PC-9 (cell line): Measurements from ENCODE around the gene XPC. TPM values are rescaled to one million over a fixed set of nuclear protein-coding genes. Genes with fewer than 3 reads are reported as not detected.

Experiments
- BruUV-seq: library from RNA; stranded (reverse); fragments of 400-500 nt; replicated peaks from 2 replicates; lab custom pipeline; 2021; lab: Mats Ljungman, UMichigan
- CTCF ChIA-PET: fragments of 300-600 bp; sonication (Branson Sonifier 250); formaldehyde crosslinking; loops from one replicate; lab custom pipeline; 2022; ENCODE audit warnings: antibody characterized with exemption; lab: Charles Lee
- POLR2A ChIA-PET: fragments of 300-600 bp; sonication (Branson Sonifier 250); formaldehyde crosslinking; loops from one replicate; lab custom pipeline; 2022; ENCODE audit warnings: antibody characterized with exemption; ENCODE audit not compliant: unreplicated experiment; lab: Charles Lee
- DNase-seq, 2 experiments: peaks; one replicate each; pipeline versions ENCODE4 v3.0.0 to v3.0.0-alpha.2; 2015 to 2022; ENCODE audit warnings: mixed read lengths in 1 of 2
- H2AFZ ChIP-seq: fragments of 200-600 bp; sonication (generic); 2 replicates; pipeline ENCODE4 v1.8.1; 2017; ENCODE audit warnings: antibody characterized with exemption
- H3F3A ChIP-seq: fragments of 200-600 bp; sonication (generic); 2 replicates; pipeline ENCODE4 v1.8.1; 2017; ENCODE audit warnings: antibody characterized with exemption, mild to moderate bottlenecking, low read depth; ENCODE audit not compliant: insufficient read depth
- H3K27ac ChIP-seq: fragments of 200-600 bp; sonication (generic); 2 replicates; pipeline ENCODE4 v1.6.1; 2016; ENCODE audit warnings: mixed run types
- H3K27me3 ChIP-seq: fragments of 200-600 bp; sonication (generic); 2 replicates; pipeline ENCODE4 v1.6.1; 2016; ENCODE audit warnings: low read depth, mixed run types; ENCODE audit not compliant: insufficient read depth
- H3K36me3 ChIP-seq: fragments of 200-600 bp; sonication (generic); 2 replicates; pipeline ENCODE4 v1.6.1; 2016; ENCODE audit warnings: low read depth, mixed run types
- H3K4me1 ChIP-seq: fragments of 200-600 bp; sonication (generic); replicated peaks from 2 replicates; pipeline ENCODE4 v1.6.1; 2016; ENCODE audit warnings: mixed run types; ENCODE audit not compliant: insufficient read depth
- H3K4me2 ChIP-seq: fragments of 200-600 bp; sonication (generic); 2 replicates; pipeline ENCODE4 v1.6.1; 2017; ENCODE audit warnings: mixed run types
- H3K4me3 ChIP-seq: fragments of 200-600 bp; sonication (generic); 2 replicates; pipeline ENCODE4 v1.6.1; 2016; ENCODE audit warnings: mixed run types
- H3K79me2 ChIP-seq: fragments of 200-600 bp; sonication (generic); 2 replicates; pipeline ENCODE4 v1.6.1; 2017; ENCODE audit warnings: low read depth, mixed run types
- H3K9me2 ChIP-seq: fragments of 200-600 bp; sonication (generic); 2 replicates; pipeline ENCODE4 v1.8.1; 2017; ENCODE audit warnings: mild to moderate bottlenecking; ENCODE audit not compliant: insufficient read depth
- H3K9me3 ChIP-seq: fragments of 200-600 bp; sonication (generic); 2 replicates; pipeline ENCODE4 v1.8.1; 2016; ENCODE audit warnings: low read depth; ENCODE audit not compliant: insufficient read depth
- H4K20me1 ChIP-seq: fragments of 200-600 bp; sonication (generic); 2 replicates; pipeline ENCODE4 v1.8.1; 2017; ENCODE audit not compliant: insufficient read depth
- CTCF ChIP-seq: fragments of 200-600 bp; sonication (generic); conservative IDR thresholded peaks from 2 replicates; pipeline ENCODE4 v1.6.1; 2017; ENCODE audit warnings: mixed run types, antibody characterized with exemption, mild to moderate bottlenecking, moderate library complexity
- EZH2 ChIP-seq: fragments of 200-600 bp; sonication (generic); IDR thresholded peaks from 2 replicates; pipeline ENCODE4 v1.8.0; 2017; ENCODE audit warnings: antibody characterized with exemption, low read depth
- intact Hi-C: fragments of 100-400 bp; cut with micrococcal nuclease; formaldehyde crosslinking; loops from one replicate; pipeline ENCODE4 v1.10.0; 2022; ENCODE audit not compliant: unreplicated experiment
- total RNA-seq: library from RNA; stranded (reverse); gene quantifications from 2 replicates; pipeline ENCODE4 v1.2.3, GENCODE V29; 2021

Gene XPC
- total RNA-seq, 1 experiment from 2014 or later = 27.1 TPM

- Histone ChIP-seq H3K9me2 (no peaks in the 10 kb centered on the region), H3K27ac (peak overlapping the region; percentile 88), H3K4me1 (peaks cover 44% of the 10 kb centered on the region), H3K4me2 (peak overlapping the region; percentile 88), H3K9me3 (no peaks in the 10 kb centered on the region), H3K36me3 (peaks cover 19% of the 10 kb centered on the region), H3K79me2 (no peaks in the 10 kb centered on the region), H4K20me1 (no peaks in the 10 kb centered on the region), H3K27me3 (no peaks in the 10 kb centered on the region), H3F3A (peaks cover 37% of the 10 kb centered on the region), H3K4me3 (0 out of 2 replicates have a peak overlapping the region, but pooled peaks have one; percentile 19), H2AFZ (no peak overlapping the region)
- CTCF ChIA-PET = no interaction called here
- POLR2A ChIA-PET = interaction anchor here (0.5 to 1.3 kb wide), 6 partner anchors 15 to 1502 kb away, joined by 3 to 26 read pairs (median 10); partner anchors contain the start of gene LSM3
- TSS peak; percentile 18 for BruUV-seq
- TF ChIP-seq EZH2 = no peak
- TF ChIP-seq CTCF = no peak
- intact Hi-C loops = loop anchor here (1.0 to 2.0 kb wide), 3 partner anchors 18 to 247 kb away; partner anchors contain the start of genes LSM3, TMEM43 and XPC
- peak; percentile 60 to 92 for DNase-seq
Observed at GRCh38 chr3:14143271-14144225, 34.9 kb downstream of the XPC start.

GRCh38 chr3:14142567-14143270 lies 35.7 kb downstream of the XPC start:
- H3F3A ChIP-seq = peaks cover 41% of the 10 kb centered on the region
- no peaks in the 10 kb centered on the region for H4K20me1 ChIP-seq
- peak overlapping the region; percentile 88; the same call in 1 of the 2 replicates for H3K4me2 ChIP-seq
- H3K27me3 ChIP-seq = no peaks in the 10 kb centered on the region
- H3K36me3 ChIP-seq = peaks cover 19% of the 10 kb centered on the region
- no peak for TF ChIP-seq EZH2
- no peak for TF ChIP-seq CTCF
- no peaks in the 10 kb centered on the region for H3K9me2 ChIP-seq
- ChIA-PET CTCF (no interaction called here), POLR2A (no interaction called here)
- TSS peak; percentile 11 for BruUV-seq
- no peak overlapping the region for H2AFZ ChIP-seq
- peak overlapping the region; percentile 88 for H3K27ac ChIP-seq
- H3K9me3 ChIP-seq = no peaks in the 10 kb centered on the region
- no peak for DNase-seq
- intact Hi-C loops = no loop called here
- no peak overlapping the region for H3K4me3 ChIP-seq
- peaks cover 44% of the 10 kb centered on the region for H3K4me1 ChIP-seq
- no peaks in the 10 kb centered on the region for H3K79me2 ChIP-seq

GRCh38 chr3:14141602-14142341 lies 36.6 kb downstream of the XPC start:
- ChIA-PET CTCF (no interaction called here), POLR2A (no interaction called here)
- H3K27me3 ChIP-seq = no peaks in the 10 kb centered on the region
- H4K20me1 ChIP-seq = no peaks in the 10 kb centered on the region
- no TSS peak for BruUV-seq
- H3F3A ChIP-seq = peaks cover 41% of the 10 kb centered on the region
- H3K4me2 ChIP-seq = no peak overlapping the region
- no peaks in the 10 kb centered on the region for H3K79me2 ChIP-seq
- DNase-seq = no peak
- TF ChIP-seq CTCF = no peak
- no peak for TF ChIP-seq EZH2
- H3K9me3 ChIP-seq = no peaks in the 10 kb centered on the region
- no peak overlapping the region for H2AFZ ChIP-seq
- H3K27ac ChIP-seq = peak overlapping the region; percentile 88; the same call in 1 of the 2 replicates
- H3K4me3 ChIP-seq = no peak overlapping the region
- H3K9me2 ChIP-seq = no peaks in the 10 kb centered on the region
- H3K4me1 ChIP-seq = peaks cover 46% of the 10 kb centered on the region
- H3K36me3 ChIP-seq = peaks cover 19% of the 10 kb centered on the region
- intact Hi-C loops = no loop called here
